Stomach smooth muscle (tissue), 2 donors: ENCODE data around the gene COL23A1.

ENCODE experiments used
- H3K27ac ChIP-seq: one replicate; pipeline ENCODE4 v1.7.0; 2013; ENCODE audit warnings: mild to moderate bottlenecking, low read length, inconsistent platforms
- H3K27me3 ChIP-seq, 2 donors: one replicate each; pipeline ENCODE4 v1.7.0; 2013; ENCODE audit warnings: low read length in 2 of 2; ENCODE audit not compliant: insufficient read depth in 2 of 2, control insufficient read depth in 1 of 2
- H3K36me3 ChIP-seq, 2 donors: one replicate each; pipeline ENCODE4 v1.7.0; 2013; ENCODE audit warnings: low read length in 2 of 2; ENCODE audit not compliant: control insufficient read depth in 2 of 2, insufficient read depth in 2 of 2
- H3K4me1 ChIP-seq: one replicate; pipeline ENCODE4 v1.7.0; 2013; ENCODE audit warnings: low read length; ENCODE audit not compliant: control insufficient read depth, insufficient read depth
- H3K4me3 ChIP-seq, 2 donors: one replicate each; pipeline ENCODE4 v1.7.0; 2013; ENCODE audit warnings: low read length in 2 of 2
- H3K9ac ChIP-seq, 2 donors: one replicate each; pipeline ENCODE4 v1.7.0; 2013; ENCODE audit warnings: low read length in 2 of 2, mild to moderate bottlenecking in 1 of 2
- H3K9me3 ChIP-seq, 2 donors: one replicate each; pipeline ENCODE4 v1.7.0; 2013; ENCODE audit warnings: low read length in 2 of 2; ENCODE audit not compliant: control insufficient read depth in 2 of 2
- donor health status: healthy.
- donor health status: Pancreatic carcinoma.

COL23A1 gene

GRCh38 chr5:178211095-178212048 is 378.8 kb downstream of the COL23A1 start:
- Histone ChIP-seq H3K4me1 (peaks cover 13% of the 10 kb centered on the region), H3K9me3 (no peaks in the 10 kb centered on the region), H3K27me3 (no peaks in the 10 kb centered on the region), H3K4me3 (no peak overlapping the region), H3K9ac (peak overlapping the region in 1 of 2 donors; percentile 13), H3K36me3 (peaks cover 76 to 87% of the 10 kb centered on the region in 2 donors), H3K27ac (no peak overlapping the region)

- Histone ChIP-seq H3K27ac (no peak overlapping the region), H3K4me3 (no peak overlapping the region), H3K36me3 (peaks cover 71 to 81% of the 10 kb centered on the region in 2 donors), H3K27me3 (no peaks in the 10 kb centered on the region), H3K4me1 (peaks cover 20% of the 10 kb centered on the region), H3K9me3 (no peaks in the 10 kb centered on the region), H3K9ac (no peak overlapping the region)
Observed at GRCh38 chr5:178210686-178211085, 379.5 kb downstream of the COL23A1 start.

- Histone ChIP-seq H3K27me3 (no peaks in the 10 kb centered on the region), H3K4me1 (peaks cover 24% of the 10 kb centered on the region), H3K36me3 (peaks cover 66 to 76% of the 10 kb centered on the region in 2 donors), H3K9ac (no peak overlapping the region), H3K9me3 (no peaks in the 10 kb centered on the region), H3K27ac (no peak overlapping the region), H3K4me3 (no peak overlapping the region)
Observed at GRCh38 chr5:178210073-178210535, 380.1 kb downstream of the COL23A1 start.

- Histone ChIP-seq H3K27ac (no peak overlapping the region), H3K27me3 (no peaks in the 10 kb centered on the region), H3K4me1 (peaks cover 24% of the 10 kb centered on the region), H3K36me3 (peaks cover 63 to 70% of the 10 kb centered on the region in 2 donors), H3K9ac (no peak overlapping the region), H3K9me3 (no peaks in the 10 kb centered on the region), H3K4me3 (no peak overlapping the region)
Observed at GRCh38 chr5:178209334-178210072, 380.7 kb downstream of the COL23A1 start.

GRCh38 chr5:178208540-178209227 is 381.5 kb downstream of the COL23A1 start:
- no peak overlapping the region for H3K9ac ChIP-seq
- no peak overlapping the region for H3K4me3 ChIP-seq
- no peaks in the 10 kb centered on the region for H3K27me3 ChIP-seq
- H3K27ac ChIP-seq: no peak overlapping the region
- H3K9me3 ChIP-seq: no peaks in the 10 kb centered on the region
- peaks cover 55 to 62% of the 10 kb centered on the region in 2 donors for H3K36me3 ChIP-seq
- peaks cover 28% of the 10 kb centered on the region for H3K4me1 ChIP-seq

GRCh38 chr5:178207917-178208280 is 382.3 kb downstream of the COL23A1 start:
- no peak overlapping the region for H3K4me3 ChIP-seq
- no peak overlapping the region for H3K9ac ChIP-seq
- no peaks in the 10 kb centered on the region for H3K9me3 ChIP-seq
- H3K27me3 ChIP-seq: no peaks in the 10 kb centered on the region
- peaks cover 29% of the 10 kb centered on the region for H3K4me1 ChIP-seq
- H3K27ac ChIP-seq: no peak overlapping the region
- peaks cover 53 to 55% of the 10 kb centered on the region in 2 donors for H3K36me3 ChIP-seq

- no peak overlapping the region for H3K4me3 ChIP-seq
- H3K36me3 ChIP-seq: peaks cover 48 to 50% of the 10 kb centered on the region in 2 donors
- peaks cover 27% of the 10 kb centered on the region for H3K4me1 ChIP-seq
- H3K9me3 ChIP-seq: no peaks in the 10 kb centered on the region
- peak overlapping the region in 1 of 2 donors; percentile 29 for H3K9ac ChIP-seq
- H3K27ac ChIP-seq: peak overlapping the region; percentile 41
- no peaks in the 10 kb centered on the region for H3K27me3 ChIP-seq
Observed at GRCh38 chr5:178207183-178207916, 382.8 kb downstream of the COL23A1 start.

- H3K9ac ChIP-seq: peak overlapping the region; percentile 58 to 70
- no peaks in the 10 kb centered on the region for H3K9me3 ChIP-seq
- H3K27ac ChIP-seq: peak overlapping the region; percentile 41
- H3K4me3 ChIP-seq: peak overlapping the region; percentile 88 to 94
- no peaks in the 10 kb centered on the region for H3K27me3 ChIP-seq
- peaks cover 39 to 41% of the 10 kb centered on the region in 2 donors for H3K36me3 ChIP-seq
- peaks cover 27% of the 10 kb centered on the region for H3K4me1 ChIP-seq
Observed at GRCh38 chr5:178206166-178207101, 383.8 kb downstream of the COL23A1 start.

GRCh38 chr5:178205749-178206047 is 384.5 kb downstream of the COL23A1 start:
- Histone ChIP-seq H3K27ac (peak overlapping the region; percentile 46), H3K4me1 (peaks cover 27% of the 10 kb centered on the region), H3K4me3 (peak overlapping the region; percentile 88 to 94), H3K36me3 (peaks cover 34 to 36% of the 10 kb centered on the region in 2 donors), H3K9me3 (no peaks in the 10 kb centered on the region), H3K27me3 (no peaks in the 10 kb centered on the region), H3K9ac (peak overlapping the region; percentile 55 to 70)
